Chondrocyte (in vitro differentiated cells): Measurements from ENCODE around the gene TMEM123. TPM values are rescaled to one million over a fixed set of nuclear protein-coding genes. Genes with fewer than 3 reads are reported as not detected.

Experiments
- DNase-seq: peaks from one replicate; pipeline ENCODE4 v3.0.0; 2021; ENCODE audit warnings: mixed read lengths, low spot score
- H3K27ac Mint-ChIP-seq: one replicate; pipeline ENCODE4 v1.8.0; 2021; ENCODE audit warnings: mild to moderate bottlenecking, moderate library complexity, mixed read lengths; ENCODE audit not compliant: unreplicated experiment
- H3K27me3 Mint-ChIP-seq: 2 replicates; pipeline ENCODE4 v1.8.0; 2021; ENCODE audit warnings: low read depth, mixed read lengths
- H3K36me3 Mint-ChIP-seq: 2 replicates; pipeline ENCODE4 v1.8.0; 2021; ENCODE audit warnings: low read depth, mixed read lengths
- H3K4me1 Mint-ChIP-seq: 2 replicates; pipeline ENCODE4 v1.8.0; 2021; ENCODE audit warnings: low read depth, mild to moderate bottlenecking, mixed read lengths
- H3K4me3 Mint-ChIP-seq: one replicate; pipeline ENCODE4 v1.8.0; 2021; ENCODE audit warnings: mild to moderate bottlenecking, moderate library complexity, mixed read lengths; ENCODE audit not compliant: unreplicated experiment
- H3K9me3 Mint-ChIP-seq: 2 replicates; pipeline ENCODE4 v1.8.0; 2021; ENCODE audit warnings: low read depth, mixed read lengths
- CTCF ChIP-seq: fragments of 200-600 bp; sonication (generic); IDR thresholded peaks from 2 replicates; pipeline ENCODE4 v1.5.0; 2021; ENCODE audit warnings: antibody characterized with exemption, mild to moderate bottlenecking, moderate library complexity
- total RNA-seq: library from RNA; stranded (reverse); gene quantifications from 3 replicates; pipeline ENCODE4 v1.2.1, GENCODE V29; 2021

The TMEM123 gene
- total RNA-seq, 1 donor from 2014 or later: 105 TPM

- H3K36me3 Mint-ChIP-seq: no peaks in the 10 kb centered on the region
- no peak overlapping the region for H3K4me3 Mint-ChIP-seq
- no peak for TF ChIP-seq CTCF
- H3K4me1 Mint-ChIP-seq: peaks cover 30% of the 10 kb centered on the region
- no peak for DNase-seq
- H3K9me3 Mint-ChIP-seq: no peaks in the 10 kb centered on the region
- H3K27ac Mint-ChIP-seq: no peak overlapping the region
- H3K27me3 Mint-ChIP-seq: no peaks in the 10 kb centered on the region
These were observed 11.5 kb upstream of the TMEM123 start for GRCh38 chr11:102464037-102464436.

GRCh38 chr11:102462610-102463009 lies 10.0 kb upstream of the TMEM123 start:
- Mint-ChIP-seq H3K27ac (no peak overlapping the region), H3K36me3 (no peaks in the 10 kb centered on the region), H3K27me3 (no peaks in the 10 kb centered on the region), H3K9me3 (no peaks in the 10 kb centered on the region), H3K4me1 (peaks cover 19% of the 10 kb centered on the region), H3K4me3 (no peak overlapping the region)
- no peak for DNase-seq
- TF ChIP-seq CTCF: no peak

GRCh38 chr11:102459393-102459792 lies 6.8 kb upstream of the TMEM123 start:
- Mint-ChIP-seq H3K9me3 (no peaks in the 10 kb centered on the region), H3K27me3 (no peaks in the 10 kb centered on the region), H3K36me3 (no peaks in the 10 kb centered on the region), H3K4me1 (peaks cover 25% of the 10 kb centered on the region), H3K27ac (no peak overlapping the region), H3K4me3 (no peak overlapping the region)
- no peak for DNase-seq
- TF ChIP-seq CTCF: no peak

- Mint-ChIP-seq H3K4me1 (peaks cover 25% of the 10 kb centered on the region), H3K27ac (no peak overlapping the region)
These were observed 6.0 kb upstream of the TMEM123 start for GRCh38 chr11:102458548-102458947.

GRCh38 chr11:102457865-102458264 lies 5.3 kb upstream of the TMEM123 start:
- H3K9me3 Mint-ChIP-seq: no peaks in the 10 kb centered on the region
- no peak for DNase-seq

More at GRCh38 chr11:102458548-102458947, 6.0 kb upstream of the TMEM123 start:
- TF ChIP-seq CTCF: no peak
- Mint-ChIP-seq H3K9me3 (no peaks in the 10 kb centered on the region), H3K36me3 (no peaks in the 10 kb centered on the region), H3K4me3 (no peak overlapping the region), H3K27me3 (no peaks in the 10 kb centered on the region)
- DNase-seq: no peak

More at GRCh38 chr11:102457865-102458264, 5.3 kb upstream of the TMEM123 start:
- Mint-ChIP-seq H3K4me1 (peaks cover 31% of the 10 kb centered on the region), H3K27me3 (no peaks in the 10 kb centered on the region), H3K36me3 (no peaks in the 10 kb centered on the region), H3K4me3 (no peak overlapping the region), H3K27ac (no peak overlapping the region)
- TF ChIP-seq CTCF: no peak
